GM19099 (cell line): Measurements from ENCODE around the gene TPRX2.

ENCODE experiments used
- POLR2A ChIP-seq: IDR thresholded peaks from 3 replicates; pipeline ENCODE4 v1.6.1; 2011; ENCODE audit warnings: low read depth; ENCODE audit not compliant: insufficient read length; ENCODE audit errors: extremely low read depth

TPRX2 gene

GRCh38 chr19:47896019-47896418 is 37.0 kb downstream of the TPRX2 start:
- TF ChIP-seq POLR2A, result no peak

GRCh38 chr19:47896773-47897172 is 37.7 kb downstream of the TPRX2 start:
- TF ChIP-seq POLR2A, result no peak

GRCh38 chr19:47897861-47898260 is 38.8 kb downstream of the TPRX2 start:
- TF ChIP-seq POLR2A, result no peak

- no peak for TF ChIP-seq POLR2A
Measured at GRCh38 chr19:47899335-47899734, 40.3 kb downstream of the TPRX2 start.

DNA sequence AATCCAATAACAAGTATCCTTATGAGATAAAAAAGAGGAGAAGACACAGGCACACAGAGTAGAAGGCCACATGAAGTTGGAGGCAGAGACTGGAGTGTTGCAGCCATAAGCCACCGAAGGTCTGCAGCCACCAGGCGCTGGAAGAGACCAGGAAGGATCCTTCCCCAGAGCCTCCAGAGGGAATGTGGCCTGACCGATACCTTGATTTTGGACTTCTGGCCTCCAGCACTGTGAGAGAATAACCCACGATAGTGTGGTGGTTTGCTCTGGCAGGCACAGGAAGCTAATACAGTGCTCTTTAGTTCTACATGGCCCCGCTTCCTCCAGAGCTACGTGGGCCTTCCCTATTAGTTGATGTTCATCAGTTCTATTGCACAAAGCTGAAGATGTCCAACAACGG is 42.3 kb downstream of the TPRX2 start:
- TF ChIP-seq POLR2A, result no peak
